ENCODE measurements around the gene SLC39A1. TPM values are rescaled to one million over a fixed set of nuclear protein-coding genes. Genes with fewer than 3 reads are reported as not detected.

The SLC39A1 gene
- total and polyA plus RNA-seq, 9 of the 15 experiments (the other 6 are each of a cell fraction or from before 2014, with no cell fraction given), result 9.9 to 81.1 (median 62.7) TPM

GRCh38 chr1:153967107-153967999 is 4.0 kb upstream of the SLC39A1 start, which contains the start of gene CREB3L4 (continued):
- peak; percentile 98 for TF ChIP-seq USF1 (CRISPR knock-in tag; IDR thresholded peaks at IDR 0.05)
- TF ChIP-seq CREB3 (tag; conservative IDR thresholded peaks at IDR 0.05; ENCODE audit: low read depth), result no peak
- 0 out of 2 replicates have a peak, but pooled peaks have one; percentile 4 for TF ChIP-seq NFATC3 (IDR thresholded peaks at IDR 0.05)
- peak; percentile 73 for TF ChIP-seq CREM (IDR thresholded peaks at IDR 0.05; ENCODE audit: low read depth)
- no peak for TF ChIP-seq MYBL2 (IDR thresholded peaks at IDR 0.05; ENCODE audit: low read depth)
- TF ChIP-seq MYBL2 (CRISPR knock-in tag; IDR thresholded peaks at IDR 0.05; ENCODE audit: borderline replicate concordance), result no peak
- no peak for TF ChIP-seq TSHZ1 (CRISPR knock-in tag; IDR thresholded peaks at IDR 0.05)
- no peak for TF ChIP-seq CUX1 (CRISPR knock-in tag; IDR thresholded peaks at IDR 0.05)
